NCI-H2171 treated with DMSO at 0.1 percent for 48 hours (cell line): ENCODE results near the gene RNF14.
"Not testable (repeated sequence)": the region's sequence is repeated elsewhere in the genome, so short reads cannot be mapped to it uniquely, and the experiment has no call there.

Experiments used
- DNase-seq: peaks from one replicate; lab custom pipeline; 2025; lab: John Stamatoyannopoulos, UW

RNF14 gene, protein sequence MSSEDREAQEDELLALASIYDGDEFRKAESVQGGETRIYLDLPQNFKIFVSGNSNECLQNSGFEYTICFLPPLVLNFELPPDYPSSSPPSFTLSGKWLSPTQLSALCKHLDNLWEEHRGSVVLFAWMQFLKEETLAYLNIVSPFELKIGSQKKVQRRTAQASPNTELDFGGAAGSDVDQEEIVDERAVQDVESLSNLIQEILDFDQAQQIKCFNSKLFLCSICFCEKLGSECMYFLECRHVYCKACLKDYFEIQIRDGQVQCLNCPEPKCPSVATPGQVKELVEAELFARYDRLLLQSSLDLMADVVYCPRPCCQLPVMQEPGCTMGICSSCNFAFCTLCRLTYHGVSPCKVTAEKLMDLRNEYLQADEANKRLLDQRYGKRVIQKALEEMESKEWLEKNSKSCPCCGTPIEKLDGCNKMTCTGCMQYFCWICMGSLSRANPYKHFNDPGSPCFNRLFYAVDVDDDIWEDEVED

GRCh38 chr5:141968914-141969608 lies at the start of gene RNF14:
RNF14 (plus strand) TSS chr5:141969105; CDS start chr5:141973589, 4,484 bp downstream.
- DNase-seq = peak; percentile 82

DNA sequence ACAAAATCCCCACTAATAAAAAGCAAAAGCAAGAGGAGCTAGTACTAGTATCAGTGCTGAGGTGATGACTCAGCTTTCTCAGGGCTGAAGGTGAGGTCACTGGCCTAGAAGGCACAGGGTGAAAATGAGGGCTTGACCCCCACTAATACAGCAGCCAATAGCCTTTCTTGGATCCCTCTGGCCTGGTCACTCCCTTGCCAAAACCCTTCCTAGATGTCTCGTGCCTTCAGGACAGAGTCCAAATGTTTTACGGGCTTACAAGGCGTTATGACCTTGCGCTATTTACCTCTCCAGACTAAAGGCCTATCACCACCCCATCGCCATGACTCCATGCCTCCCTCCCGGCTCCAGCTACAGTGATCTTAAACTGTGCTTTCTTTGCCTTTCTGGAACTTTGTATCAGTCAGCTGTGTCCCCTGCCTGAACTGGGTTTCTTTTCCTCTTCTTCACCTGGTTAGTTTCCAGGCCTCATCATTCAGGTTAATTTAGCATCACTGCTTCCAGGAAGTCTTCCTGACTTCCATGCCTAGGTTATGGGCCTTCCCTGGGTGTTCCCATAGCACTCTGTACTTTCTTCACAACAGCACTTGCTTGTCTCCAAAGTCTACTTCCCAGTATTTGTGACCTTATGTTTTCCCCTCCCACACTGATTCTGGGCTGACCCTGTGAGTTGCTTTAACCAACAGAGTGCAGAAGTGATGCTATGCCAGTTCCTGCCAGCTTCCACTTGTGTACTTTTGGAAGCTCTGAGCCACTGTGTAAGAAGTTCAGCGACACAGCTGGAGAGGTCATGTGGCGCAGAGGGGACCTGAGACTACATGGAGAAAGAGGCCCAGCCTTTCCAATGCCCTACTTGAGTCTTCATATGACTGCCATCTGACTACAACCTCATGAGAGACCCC lies 49.4 kb upstream of the RNF14 start:
- DNase-seq = no peak

- no peak for DNase-seq
Observed at GRCh38 chr5:141920771-141921170, 48.1 kb upstream of the RNF14 start.

DNA sequence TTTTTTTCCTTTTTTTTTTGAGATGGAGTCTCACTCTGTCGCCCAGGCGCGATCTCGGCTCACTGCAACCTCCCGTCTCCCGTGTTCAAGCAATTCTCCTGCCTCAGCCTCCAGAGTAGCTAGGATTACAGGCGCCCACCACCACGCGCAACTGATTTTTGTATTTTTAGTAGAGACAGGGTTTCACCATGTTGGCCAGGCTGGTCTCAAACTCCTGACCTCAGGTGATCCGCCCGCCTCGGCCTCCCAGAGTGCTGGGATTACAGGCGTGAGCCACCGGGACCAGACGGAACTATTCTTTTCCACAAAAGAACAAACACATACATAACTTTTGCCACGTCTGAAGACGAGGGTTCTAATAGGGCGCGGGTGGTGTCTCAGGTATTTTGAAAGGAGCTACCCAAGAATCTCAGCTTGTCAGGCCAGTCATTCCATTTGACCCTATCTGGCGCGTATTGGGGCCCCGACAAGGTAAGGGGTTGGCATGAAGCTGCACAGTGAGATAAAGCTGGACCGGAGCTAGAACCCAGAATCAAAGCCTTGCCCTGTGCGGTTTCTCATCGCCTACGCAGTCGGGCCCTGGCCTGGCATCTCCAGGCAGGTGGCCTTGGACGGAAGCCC lies 46.0 kb upstream of the RNF14 start:
- DNase-seq = not testable (repeated sequence)

DNA sequence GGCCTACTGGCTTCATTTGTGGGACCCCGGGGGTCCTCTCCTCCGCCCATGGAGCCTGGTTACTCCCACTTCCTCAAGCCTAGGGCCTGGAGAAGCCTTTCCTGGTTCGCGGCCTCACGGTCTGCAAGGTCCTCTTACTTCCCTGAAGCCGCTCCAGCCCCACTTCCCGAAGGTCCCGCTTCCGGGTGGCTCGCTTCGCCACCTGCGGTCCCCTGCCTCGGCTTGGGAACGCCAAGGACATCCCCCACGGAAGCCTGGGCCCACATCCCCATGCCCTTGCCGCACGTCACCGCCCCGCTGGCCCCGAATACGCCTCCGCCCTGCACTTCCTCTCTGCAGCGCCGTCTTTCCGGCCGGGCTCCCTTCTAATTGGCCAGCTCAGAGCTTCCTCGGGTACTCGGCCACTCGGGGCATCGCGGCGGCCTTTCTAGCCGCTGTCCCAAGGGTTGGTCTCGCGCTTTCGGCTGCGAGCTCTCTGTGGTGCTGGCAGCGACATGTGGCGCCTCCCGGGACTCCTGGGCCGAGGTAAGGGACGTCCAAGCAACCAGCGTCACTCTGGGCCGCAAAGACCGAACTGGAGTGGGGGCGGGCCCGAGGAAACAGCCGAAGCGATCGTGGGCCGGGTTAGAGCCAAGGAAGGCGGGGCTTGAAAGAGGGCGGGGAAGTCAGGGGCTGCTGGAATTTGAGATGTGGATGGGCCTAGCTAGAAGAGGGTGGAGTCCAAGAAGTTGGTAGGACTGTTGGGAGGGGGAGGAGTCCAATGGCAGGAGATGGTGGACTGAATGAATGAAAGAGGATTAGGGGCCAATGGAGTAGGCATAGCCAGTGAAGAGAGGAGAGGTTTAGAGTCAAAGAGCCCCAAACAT lies 45.2 kb upstream of the RNF14 start, which contains the start of gene DELE1:
DELE1 (plus strand) TSS at position 424 of the 866 bp plus-strand sequence; CDS start at position 495, 71 bp downstream.
- DNase-seq = peak; percentile 84

- no peak for DNase-seq
Observed at GRCh38 chr5:141926434-141926833, 42.5 kb upstream of the RNF14 start.

GRCh38 chr5:141928051-141928450 lies 40.9 kb upstream of the RNF14 start:
- DNase-seq = no peak

- no peak for DNase-seq
Observed at GRCh38 chr5:141929398-141930058, 39.4 kb upstream of the RNF14 start.

DNA sequence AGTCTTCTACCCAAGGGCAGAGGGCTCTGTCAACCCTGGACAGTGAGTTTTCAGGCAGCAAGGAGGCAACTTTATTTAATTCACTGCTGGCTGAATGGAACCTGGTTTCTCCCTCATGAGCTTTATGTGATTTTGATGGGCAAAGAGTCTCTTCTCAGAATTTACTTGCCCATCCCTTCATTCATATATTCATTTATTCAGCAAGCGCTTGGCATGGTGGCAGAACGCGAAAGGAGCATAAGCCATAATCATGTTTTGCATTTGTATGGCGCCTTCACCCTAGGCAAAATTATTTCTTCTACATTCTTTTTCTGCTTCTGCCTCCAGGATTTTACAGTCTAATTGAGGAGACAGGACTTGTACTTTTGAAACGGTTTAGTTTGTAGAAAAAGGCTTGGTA lies 37.2 kb upstream of the RNF14 start:
- DNase-seq = no peak

- no peak for DNase-seq
Observed at GRCh38 chr5:141933151-141933550, 35.8 kb upstream of the RNF14 start.

GRCh38 chr5:141934099-141934844 lies 34.6 kb upstream of the RNF14 start:
- peak; percentile 46 for DNase-seq

DNA sequence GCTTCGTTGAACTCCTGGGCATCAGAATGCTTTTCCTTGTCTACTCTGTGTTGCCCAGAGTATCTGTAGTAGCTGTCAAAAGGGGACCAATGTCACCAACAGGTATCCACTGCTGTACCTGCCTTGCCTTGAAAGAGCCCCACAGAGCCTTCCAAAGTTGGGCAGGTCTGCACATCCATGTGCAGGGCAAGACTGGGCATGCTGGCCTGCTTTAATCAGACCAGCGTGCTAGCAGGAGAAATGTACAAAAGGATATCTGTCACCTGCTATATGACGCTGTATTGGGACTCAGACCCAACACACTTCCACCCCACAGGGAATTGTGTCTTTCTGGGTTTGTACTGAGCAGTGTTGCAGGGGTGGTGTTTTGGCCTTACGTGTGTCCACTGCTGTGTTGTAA lies 33.4 kb upstream of the RNF14 start:
- no peak for DNase-seq

DNA sequence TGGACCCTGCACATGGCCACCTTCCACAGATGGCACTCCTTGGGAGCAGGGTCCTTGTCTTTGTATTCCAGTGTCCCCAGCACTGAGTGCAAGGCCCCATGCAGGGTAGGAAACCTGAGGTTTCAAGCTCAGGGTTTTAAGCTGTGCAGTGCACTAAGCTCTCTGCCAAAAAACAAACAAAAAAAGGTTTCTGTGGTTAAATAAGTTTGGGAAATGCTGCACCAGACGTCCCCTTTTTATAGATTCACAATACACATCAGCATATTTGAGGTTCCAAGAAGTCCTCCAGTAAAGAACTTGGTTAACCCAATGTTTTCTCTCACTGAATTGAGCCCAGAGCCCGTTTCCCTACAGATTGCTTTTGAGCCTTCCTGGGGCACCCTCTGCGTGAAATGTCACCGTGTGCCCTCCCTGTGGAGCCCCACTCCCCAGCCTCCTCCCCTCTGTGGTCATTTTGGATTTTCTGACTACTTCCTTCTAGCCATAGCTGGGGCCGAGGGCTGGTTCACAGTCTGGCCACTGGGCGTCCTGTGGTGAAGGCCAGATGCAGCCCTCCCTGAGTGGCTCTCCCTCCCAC lies 28.1 kb upstream of the RNF14 start:
- no peak for DNase-seq

GRCh38 chr5:141941307-141941706 lies 27.6 kb upstream of the RNF14 start:
- no peak for DNase-seq

- DNase-seq = no peak
Observed at GRCh38 chr5:141941779-141942178, 27.1 kb upstream of the RNF14 start.

- DNase-seq = no peak
Observed at GRCh38 chr5:141942185-141942857, 26.6 kb upstream of the RNF14 start.

DNA sequence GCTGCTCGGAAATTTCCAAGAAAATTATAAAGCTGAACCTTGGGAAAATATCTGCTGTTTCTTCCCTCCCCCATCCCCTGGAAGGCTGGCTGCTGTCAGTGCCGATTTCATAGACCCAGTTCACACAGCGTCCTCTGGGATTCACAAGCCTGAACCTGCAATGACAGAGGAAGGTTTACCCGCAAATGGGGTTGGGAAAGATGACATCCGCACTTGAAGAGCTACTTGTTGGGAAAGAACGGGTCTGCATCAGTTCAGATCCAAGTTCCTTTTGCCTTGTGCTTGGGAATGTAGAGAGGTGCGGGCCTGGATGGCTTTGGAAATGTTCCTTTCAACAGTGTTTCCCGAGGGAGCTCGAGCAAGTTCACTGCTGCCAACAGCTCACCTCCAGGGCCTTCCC lies 24.8 kb upstream of the RNF14 start:
- DNase-seq = no peak

DNA sequence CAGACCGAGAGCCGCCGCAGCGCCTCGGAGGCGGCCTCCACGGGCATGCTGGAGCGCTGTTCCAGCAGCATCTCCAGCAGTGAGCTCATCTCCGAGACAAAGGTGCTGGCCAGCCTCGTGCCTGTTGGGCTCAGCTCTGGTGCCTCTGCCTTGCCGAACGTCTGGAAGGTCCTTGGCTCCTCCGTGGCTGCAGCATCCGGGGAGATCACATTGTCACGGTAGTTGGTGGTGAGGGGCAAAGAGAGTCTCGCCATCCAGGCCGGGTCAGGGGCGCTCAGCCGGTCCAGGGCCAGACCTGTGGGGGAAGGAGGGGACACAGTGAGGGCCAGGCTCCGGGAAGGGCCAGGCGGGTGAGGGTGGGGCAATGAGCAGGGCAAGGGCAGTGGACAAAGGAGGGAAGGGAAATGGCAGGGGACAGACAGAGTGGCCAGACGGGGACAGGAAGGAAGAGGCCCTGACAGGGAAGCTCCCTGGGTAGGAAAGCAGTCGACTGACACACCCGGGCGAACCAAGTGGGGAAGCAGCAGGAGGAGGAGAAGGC lies 23.3 kb upstream of the RNF14 start:
- no peak for DNase-seq
